HG03439 (cell line): Measurements from ENCODE around the gene RTN4R.

Source experiments
- ATAC-seq: cut with Tn5 transposase; IDR thresholded peaks from one replicate; pipeline ENCODE4 v1.9.1; 2021; ENCODE audit warnings: mild to moderate bottlenecking, moderate library complexity; ENCODE audit not compliant: unreplicated experiment

RTN4R gene

GRCh38 chr22:20204806-20205205, 63.3 kb downstream of the RTN4R start:
- ATAC-seq, result no peak

DNA sequence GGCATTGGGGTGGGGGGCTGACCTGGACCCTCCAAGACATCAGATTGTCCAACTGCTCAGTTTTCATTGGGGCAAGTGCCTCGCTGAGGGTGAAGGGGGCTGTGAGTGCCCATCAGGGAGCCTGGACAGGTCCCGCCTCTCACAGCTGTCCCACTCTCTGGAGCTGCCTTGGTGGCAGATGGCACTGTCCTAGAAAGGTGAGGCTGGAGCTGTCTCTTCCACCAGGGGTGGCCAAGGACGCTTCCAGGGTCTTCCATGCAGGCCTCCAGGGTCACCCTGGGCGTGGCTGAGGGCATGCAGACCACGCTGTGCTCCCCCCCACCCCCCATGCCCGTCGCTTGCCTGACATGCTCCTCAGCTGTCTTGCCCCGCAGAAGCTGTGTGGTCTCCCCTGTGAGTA, 63.8 kb downstream of the RTN4R start:
- ATAC-seq, result no peak

DNA sequence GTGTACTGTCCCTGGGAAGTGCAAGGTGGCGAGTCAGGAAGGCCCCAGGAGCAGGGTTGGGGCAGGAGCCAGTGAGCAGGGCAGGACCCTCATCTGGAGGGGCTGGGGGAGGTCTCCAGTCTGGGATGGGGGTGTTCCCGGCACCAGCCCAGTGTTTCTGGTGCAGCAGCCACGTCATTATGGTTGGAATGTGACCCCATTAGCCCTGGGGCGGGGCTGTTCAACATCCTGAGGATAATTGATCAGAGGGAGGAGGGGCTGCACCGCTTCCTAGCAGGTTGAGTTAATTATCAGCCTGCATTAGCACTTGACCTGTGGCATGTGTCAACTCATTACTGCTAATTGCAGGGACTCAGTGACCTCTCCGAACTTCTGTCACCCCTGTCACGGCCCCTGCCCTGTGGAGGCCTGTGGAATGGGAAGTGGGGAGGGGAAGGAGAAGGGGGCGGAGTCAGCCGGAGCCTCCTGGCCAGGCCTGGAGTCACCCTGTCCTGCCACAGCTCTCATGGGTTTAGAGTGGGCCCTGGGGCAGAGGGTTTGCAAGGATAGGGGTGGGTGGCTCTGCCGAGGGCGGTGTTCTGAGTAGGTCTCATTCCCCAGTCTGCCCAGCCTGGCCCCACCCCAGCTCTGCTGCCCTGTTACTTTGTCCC, 64.4 kb downstream of the RTN4R start:
- ATAC-seq, result no peak

DNA sequence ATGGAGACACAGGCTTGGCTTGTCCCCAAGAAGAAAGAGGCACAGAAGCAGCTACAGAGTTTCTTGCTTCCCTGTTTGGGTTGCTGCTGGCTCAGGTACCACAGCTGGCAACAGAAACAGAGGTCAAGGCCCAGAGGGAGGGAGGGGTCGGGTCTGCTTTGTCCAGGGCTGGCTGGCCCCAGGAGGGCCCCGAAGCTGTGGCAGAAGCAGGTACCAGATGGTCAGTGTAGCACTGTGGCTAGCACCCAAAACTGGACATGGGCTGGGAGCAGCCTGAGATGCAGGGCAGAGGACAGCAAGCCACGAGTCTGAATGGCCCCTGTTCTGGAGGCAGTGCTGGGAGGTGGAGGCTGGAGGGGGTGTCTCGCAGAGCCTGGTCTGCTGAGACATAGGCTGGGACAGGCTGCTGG, 65.0 kb downstream of the RTN4R start:
- ATAC-seq, result no peak

DNA sequence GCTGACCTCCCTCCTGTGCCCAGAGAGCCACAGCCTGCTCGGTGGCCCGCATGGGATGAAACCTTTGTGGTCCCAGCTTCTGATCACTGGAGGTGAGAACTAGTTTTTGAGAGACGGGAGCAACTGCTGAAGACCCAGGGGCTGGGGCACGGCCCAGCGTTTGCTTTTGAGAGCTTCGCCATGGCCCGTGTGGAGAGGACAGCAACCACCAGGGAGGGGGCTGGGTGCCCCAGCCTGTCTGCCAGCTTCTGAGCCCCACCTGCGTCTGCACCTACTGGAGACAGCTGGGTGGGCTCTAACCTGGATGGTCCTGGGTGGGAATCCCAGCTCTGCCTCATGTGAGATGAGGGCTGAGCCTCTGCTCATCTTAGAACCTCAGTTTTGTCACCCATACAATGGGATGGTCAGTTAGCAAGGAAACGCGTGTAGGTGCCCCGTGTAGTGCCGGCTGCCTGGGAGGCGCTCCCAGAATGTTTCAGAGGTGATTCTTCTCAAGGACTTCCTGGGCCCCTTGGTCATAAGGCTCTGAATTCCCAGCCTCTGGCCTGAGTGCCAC, 66.2 kb downstream of the RTN4R start:
- no peak for ATAC-seq

GRCh38 chr22:20199906-20200305, 68.2 kb downstream of the RTN4R start:
- ATAC-seq, result no peak

DNA sequence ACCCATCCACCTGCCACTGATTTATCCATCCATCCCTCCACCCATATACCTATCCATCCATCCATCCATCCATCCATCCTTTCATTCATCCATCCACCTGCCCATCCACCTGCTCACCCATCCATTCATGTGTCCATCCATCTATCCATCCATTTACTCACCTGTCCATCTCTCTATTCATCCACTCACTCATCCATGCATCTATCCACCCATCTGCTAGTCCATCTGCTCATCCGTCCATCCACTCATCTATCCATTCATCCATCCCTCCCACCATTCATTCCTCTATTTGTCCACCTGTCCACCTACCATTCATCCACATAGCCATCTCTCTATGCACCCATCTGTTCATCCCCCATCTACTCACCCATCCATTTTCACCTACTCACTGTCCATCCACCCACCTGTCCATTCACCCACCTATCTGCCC, 68.7 kb downstream of the RTN4R start:
- ATAC-seq, result no peak

GRCh38 chr22:20198557-20199319, 69.4 kb downstream of the RTN4R start:
- ATAC-seq, result no peak

DNA sequence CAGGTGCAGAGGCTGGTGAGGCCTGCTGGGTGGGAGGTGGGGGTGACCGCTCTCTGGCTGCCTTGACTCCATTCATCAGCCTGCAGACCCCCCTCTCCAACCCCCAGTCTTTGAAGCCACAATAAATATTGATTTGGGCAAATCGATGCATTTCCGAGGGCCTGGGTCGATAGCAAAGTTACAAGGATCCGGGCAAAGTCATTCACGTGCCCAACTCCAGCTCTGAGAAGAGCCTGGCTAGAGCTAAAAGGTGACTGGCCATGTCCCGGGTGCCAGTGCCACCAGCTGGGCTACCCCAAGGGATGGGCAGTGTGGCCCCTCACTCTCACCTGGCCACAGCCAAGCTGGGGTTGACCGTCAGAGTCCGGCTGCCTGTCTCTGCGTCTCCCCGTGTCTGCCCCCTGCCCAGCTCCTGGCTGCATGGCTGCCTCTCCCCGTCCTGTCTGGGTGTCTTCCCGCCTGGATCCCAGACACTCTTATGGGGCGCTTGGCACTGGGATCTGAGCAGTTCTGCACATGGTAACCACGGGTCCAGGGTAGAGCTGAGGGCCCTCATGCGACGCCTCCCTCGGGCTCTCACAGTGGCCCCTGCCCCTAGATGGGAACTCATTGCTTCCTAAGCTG, 70.6 kb downstream of the RTN4R start:
- no peak for ATAC-seq

DNA sequence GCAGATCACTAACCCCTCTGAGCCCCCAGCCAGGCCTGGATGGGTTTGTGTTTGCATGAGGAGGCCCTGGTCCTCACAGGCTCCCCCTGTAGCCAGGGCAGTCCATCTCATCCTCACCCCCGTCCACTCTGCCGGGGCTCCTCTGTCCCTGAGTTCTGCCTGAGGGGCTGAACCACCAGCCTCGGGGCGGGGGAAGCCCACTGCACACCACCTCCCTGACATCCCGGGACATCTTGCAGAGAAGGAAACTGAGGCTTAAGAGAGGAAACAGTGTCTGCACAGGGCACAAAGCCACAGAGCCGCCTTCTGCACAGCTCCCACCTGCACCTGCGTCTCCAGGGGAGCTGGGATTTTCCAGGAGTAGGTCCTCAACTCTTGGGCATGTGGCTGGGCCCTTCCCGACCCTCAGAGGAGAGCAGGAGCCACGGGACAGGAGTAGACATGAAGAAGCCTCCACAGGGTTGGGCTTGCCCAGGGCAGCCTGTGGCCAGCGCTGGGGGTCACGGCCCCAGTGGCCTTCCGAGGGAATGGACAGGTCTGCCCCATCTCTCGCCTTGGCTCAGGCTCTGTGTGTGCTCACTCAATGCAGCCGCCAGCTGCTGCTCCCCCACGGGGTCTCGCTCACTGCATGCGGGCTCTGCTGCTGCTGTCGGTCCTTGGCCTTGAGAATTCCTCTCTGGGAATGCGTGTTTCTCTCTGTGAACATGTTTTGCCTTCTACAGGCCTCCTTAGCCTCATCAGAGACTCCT, 71.8 kb downstream of the RTN4R start:
- no peak for ATAC-seq

GRCh38 chr22:20194681-20195593, 73.2 kb downstream of the RTN4R start:
- ATAC-seq, result no peak

DNA sequence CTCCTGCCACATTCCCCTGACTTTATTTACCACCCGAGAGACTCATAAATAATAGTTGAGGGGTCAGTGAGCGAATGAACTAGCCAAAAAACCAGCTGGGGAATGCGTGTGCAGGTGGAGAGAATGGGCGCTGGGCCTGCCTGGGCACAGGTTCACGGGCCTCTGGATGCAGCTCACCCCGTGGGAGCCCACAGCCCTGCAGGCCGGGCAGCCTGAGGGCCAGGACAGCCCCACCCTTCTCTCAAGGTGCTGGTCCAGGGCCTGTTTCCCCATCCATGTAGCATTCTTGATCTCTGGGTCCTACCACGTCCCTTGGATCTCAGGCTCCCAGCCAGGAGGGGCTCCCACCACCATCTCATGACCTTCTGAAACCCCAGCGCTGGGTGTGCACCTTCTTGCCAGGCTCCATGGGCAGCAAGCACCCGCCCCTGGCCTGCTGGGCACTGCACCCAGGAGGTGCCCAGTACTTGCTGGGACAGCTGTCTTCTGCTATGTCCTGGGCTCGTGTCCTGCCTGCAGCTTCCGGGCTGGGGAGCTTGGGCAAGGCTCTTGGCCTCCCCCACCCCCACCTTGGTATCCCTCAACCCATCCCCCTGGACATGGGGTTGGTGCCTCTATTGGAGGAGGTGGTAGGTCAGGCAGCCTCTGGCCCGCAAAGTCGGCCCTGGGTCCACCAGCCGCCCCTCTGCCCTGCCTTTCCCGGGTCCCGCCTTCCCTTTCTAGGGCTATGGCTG, 74.2 kb downstream of the RTN4R start:
- ATAC-seq, result no peak

DNA sequence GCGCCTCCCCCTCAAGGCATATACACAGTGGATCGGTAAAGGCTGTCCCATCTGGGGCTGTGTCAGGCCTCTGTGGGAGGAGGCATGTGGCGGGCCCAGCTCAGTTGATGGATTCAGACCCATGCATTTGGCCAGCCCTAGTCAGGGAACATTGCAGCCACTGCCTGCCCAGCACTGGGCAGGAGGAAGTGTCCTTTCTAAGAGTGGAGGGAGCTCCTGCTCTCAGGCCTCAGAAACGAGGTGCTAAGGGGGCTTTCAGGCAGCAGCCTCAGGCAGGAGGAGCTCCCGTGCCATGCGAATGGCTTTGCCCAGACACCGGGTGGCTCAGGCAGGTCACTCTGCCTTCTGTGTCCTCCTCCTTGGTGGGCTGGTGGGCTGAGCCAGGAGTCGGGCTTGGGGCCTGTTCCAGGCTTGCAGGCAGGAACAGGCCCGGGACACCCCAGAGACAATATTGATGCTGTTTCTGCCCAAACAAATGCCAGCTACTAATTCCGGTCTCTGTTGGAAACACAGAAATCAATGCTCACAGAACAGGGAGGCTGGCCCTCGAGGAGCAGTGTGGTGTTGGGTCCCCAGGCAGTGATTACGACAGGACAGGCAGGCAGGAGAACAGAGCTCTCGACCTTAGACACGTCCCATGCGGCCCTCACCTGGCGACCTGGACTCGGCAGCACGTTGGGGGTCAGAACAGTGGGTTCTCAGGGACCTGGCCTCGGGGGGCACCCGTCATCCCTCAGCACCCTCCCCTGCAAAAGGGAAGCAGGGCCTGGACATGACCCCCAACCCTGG, 75.0 kb downstream of the RTN4R start:
- no peak for ATAC-seq

DNA sequence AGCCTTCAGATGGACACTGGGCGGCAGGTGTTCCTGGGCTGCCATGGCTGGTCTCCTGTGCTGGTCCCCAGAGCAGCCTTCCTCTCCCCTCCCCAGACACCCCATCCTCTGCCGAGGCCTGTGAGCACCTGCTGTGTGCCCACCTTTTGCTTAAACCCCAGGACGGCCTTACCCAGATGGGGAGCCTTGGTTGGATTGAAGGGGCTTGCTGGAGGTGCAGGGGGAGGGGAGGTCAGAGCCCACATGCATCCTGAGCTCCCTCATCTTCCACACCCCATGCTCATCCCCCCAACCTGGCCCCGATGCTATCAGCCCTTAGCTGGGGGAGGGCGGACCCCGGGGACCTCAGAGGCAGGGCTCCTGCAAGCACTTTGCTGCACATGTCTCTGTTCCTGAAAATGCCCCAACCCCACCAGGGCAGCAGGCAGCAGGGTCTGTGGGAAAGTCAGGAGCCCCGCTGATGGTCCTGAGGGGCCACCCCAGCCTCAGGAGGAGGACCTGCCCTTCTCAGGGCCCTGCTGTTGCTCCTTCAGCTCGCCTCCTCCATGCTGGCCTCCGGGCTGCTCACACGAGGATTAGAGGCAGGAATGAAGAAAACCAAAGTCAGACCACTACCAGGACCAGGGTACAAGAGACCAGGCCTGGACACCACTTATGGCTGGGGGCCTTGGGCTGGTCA, 75.7 kb downstream of the RTN4R start:
- ATAC-seq, result no peak

DNA sequence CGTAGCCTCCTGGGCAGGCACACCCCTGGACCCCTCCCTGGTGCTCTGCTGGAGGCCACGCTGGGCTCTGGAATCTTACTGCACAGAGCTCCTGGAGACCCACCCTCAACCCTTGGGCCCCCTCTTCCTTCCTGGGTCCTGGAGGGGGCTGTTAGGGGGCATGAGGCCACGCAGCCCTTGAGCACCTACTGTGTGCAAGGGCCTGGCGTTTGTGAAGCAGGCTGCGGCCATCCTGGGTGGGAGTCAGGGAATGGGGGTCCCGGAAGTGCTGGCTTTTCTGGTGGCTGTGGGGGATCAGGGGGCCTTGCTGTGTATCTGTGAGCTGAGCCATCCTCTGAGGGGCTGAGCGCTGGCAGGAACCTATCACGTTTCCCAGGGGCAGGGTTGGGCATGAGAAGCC, 76.3 kb downstream of the RTN4R start:
- ATAC-seq, result no peak
